D721Med (cell line): ENCODE measurements around the gene TBC1D8.

Source experiments
- DNase-seq: peaks from one replicate; pipeline ENCODE4 v3.0.0; 2011; ENCODE audit warnings: low spot score; ENCODE audit not compliant: insufficient read length
- FAIRE-seq: peaks from 2 replicates; lab custom pipeline; 2011; peaks lifted over from hg19 to GRCh38; lab: Jason Lieb, UNC
- TF ChIP-seq, protein P1 (sequence below): IDR thresholded peaks from 2 replicates; pipeline ENCODE4 v1.5.1; 2012; ENCODE audit warnings: mild to moderate bottlenecking, control low read depth; ENCODE audit not compliant: insufficient read depth; ENCODE audit errors: missing control alignments

Gene TBC1D8

GRCh38 chr2:100999995-101000394 lies 151.2 kb downstream of the TBC1D8 start:
- no peak for DNase-seq
- TF ChIP-seq, protein P1, sequence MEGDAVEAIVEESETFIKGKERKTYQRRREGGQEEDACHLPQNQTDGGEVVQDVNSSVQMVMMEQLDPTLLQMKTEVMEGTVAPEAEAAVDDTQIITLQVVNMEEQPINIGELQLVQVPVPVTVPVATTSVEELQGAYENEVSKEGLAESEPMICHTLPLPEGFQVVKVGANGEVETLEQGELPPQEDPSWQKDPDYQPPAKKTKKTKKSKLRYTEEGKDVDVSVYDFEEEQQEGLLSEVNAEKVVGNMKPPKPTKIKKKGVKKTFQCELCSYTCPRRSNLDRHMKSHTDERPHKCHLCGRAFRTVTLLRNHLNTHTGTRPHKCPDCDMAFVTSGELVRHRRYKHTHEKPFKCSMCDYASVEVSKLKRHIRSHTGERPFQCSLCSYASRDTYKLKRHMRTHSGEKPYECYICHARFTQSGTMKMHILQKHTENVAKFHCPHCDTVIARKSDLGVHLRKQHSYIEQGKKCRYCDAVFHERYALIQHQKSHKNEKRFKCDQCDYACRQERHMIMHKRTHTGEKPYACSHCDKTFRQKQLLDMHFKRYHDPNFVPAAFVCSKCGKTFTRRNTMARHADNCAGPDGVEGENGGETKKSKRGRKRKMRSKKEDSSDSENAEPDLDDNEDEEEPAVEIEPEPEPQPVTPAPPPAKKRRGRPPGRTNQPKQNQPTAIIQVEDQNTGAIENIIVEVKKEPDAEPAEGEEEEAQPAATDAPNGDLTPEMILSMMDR, result no peak
- no peak for FAIRE-seq

GRCh38 chr2:100998235-100998573 lies 153.0 kb downstream of the TBC1D8 start:
- DNase-seq, result no peak
- TF ChIP-seq, protein P1, result no peak
- FAIRE-seq, result no peak

- no peak for FAIRE-seq
- no peak for DNase-seq
- TF ChIP-seq, protein P1, result no peak
These were observed 153.5 kb downstream of the TBC1D8 start for GRCh38 chr2:100997509-100998234.

DNA sequence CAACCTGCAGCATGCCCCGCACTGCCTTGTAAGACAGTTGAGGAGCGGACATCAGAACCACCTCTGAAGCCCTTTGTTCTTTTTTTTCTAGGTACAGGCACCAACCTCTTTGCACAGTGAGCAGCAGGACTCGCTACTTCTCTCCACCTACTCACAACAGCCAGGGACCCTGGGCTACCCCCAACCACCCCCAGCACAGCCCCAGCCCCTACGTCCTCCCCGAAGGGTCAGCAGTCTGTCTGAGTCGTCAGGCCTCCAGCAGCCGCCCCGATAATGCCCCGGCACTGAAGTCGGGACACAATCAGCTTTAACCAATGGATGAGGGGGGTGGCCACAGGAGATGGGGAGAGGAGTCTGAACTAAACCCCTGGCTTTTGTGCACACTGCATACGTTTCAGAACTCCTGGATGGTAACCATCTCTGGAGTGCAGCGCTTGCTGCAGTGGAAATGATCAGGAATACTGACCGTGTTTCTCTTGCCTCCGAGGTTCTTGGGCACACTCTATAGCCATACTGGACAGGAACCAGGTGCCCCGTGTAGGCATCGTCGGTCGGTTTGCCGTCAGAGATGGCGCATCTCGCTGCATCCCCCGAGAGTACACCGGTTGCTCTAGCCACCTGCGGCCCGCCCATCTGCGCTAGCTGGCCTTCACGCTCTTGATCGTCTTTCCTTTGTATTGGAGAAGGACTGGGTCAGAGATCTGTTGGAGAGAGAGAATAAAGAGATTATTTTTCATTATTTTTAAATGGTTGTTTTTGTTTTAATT lies 155.7 kb downstream of the TBC1D8 start:
- TF ChIP-seq, protein P1, result no peak
- no peak for FAIRE-seq
- no peak for DNase-seq

- TF ChIP-seq, protein P1, result no peak
- no peak for DNase-seq
- FAIRE-seq, result no peak
These were observed 157.9 kb downstream of the TBC1D8 start for GRCh38 chr2:100993294-100993693.

- FAIRE-seq, result no peak
These were observed 158.9 kb downstream of the TBC1D8 start for GRCh38 chr2:100992262-100992661.

More at GRCh38 chr2:100992262-100992661, 158.9 kb downstream of the TBC1D8 start:
- DNase-seq, result no peak
- TF ChIP-seq, protein P1, result no peak
